MCF 10A (cell line): Measurements from ENCODE around the gene CYP21A2. TPM values are rescaled to one million over a fixed set of nuclear protein-coding genes. Genes with fewer than 3 reads are reported as not detected.

Experiments used
- BruUV-seq: library from RNA; stranded (reverse); fragments of 400-500 nt; replicated peaks from 2 replicates; lab custom pipeline; 2021; lab: Mats Ljungman, UMichigan
- CTCF ChIA-PET: fragments of 300-600 bp; sonication (Branson Sonifier 250); formaldehyde crosslinking; extraction: SDS; loops from one replicate; lab custom pipeline; 2021; ENCODE audit warnings: antibody characterized with exemption, inconsistent platforms; lab: Yijun Ruan, JAX
- POLR2A ChIA-PET: fragments of 300-600, 350-650 bp; sonication (Branson Sonifier 250); formaldehyde crosslinking; extraction: SDS; loops from one replicate; lab custom pipeline; 2020; ENCODE audit warnings: antibody characterized with exemption, inconsistent platforms; lab: Yijun Ruan, JAX
- DNase-seq: peaks from one replicate; pipeline ENCODE4 v3.0.0-alpha.2; 2018; ENCODE audit not compliant: unreplicated experiment
- H3K27ac Mint-ChIP-seq: one replicate; pipeline ENCODE4 v1.8.0; 2022; ENCODE audit warnings: mild to moderate bottlenecking, low read depth, mixed read lengths; ENCODE audit not compliant: unreplicated experiment
- H3K27me3 Mint-ChIP-seq: one replicate; pipeline ENCODE4 v1.8.0; 2022; ENCODE audit warnings: mixed read lengths; ENCODE audit not compliant: insufficient read depth, unreplicated experiment
- H3K36me3 Mint-ChIP-seq: one replicate; pipeline ENCODE4 v1.8.0; 2022; ENCODE audit warnings: mild to moderate bottlenecking, moderate library complexity, mixed read lengths; ENCODE audit not compliant: insufficient read depth, unreplicated experiment
- H3K4me1 Mint-ChIP-seq: one replicate; pipeline ENCODE4 v1.8.0; 2022; ENCODE audit warnings: mixed read lengths; ENCODE audit not compliant: insufficient read depth, unreplicated experiment
- H3K4me3 Mint-ChIP-seq: one replicate; pipeline ENCODE4 v1.8.0; 2022; ENCODE audit warnings: mild to moderate bottlenecking, moderate library complexity, mixed read lengths; ENCODE audit not compliant: unreplicated experiment
- H3K9me3 Mint-ChIP-seq: one replicate; pipeline ENCODE4 v1.8.0; 2022; ENCODE audit warnings: mixed read lengths; ENCODE audit not compliant: unreplicated experiment
- intact Hi-C: fragments of 100-400 bp; cut with micrococcal nuclease; formaldehyde crosslinking; loops from 2 replicates; pipeline ENCODE4 v1.14.1; 2022
- total RNA-seq: library from RNA; stranded (reverse); gene quantifications from 2 replicates; pipeline ENCODE4 v1.2.3, GENCODE V29; 2022
- TF ChIP-seq, protein P1 (sequence below): fragments of 200-600 bp; IDR thresholded peaks from one replicate; pipeline ENCODE4 v1.8.0; 2022; ENCODE audit warnings: antibody characterized with exemption, mild to moderate bottlenecking; ENCODE audit not compliant: unreplicated experiment

CYP21A2 gene
- total RNA-seq, 1 experiment from 2014 or later = 0.33 TPM

DNA sequence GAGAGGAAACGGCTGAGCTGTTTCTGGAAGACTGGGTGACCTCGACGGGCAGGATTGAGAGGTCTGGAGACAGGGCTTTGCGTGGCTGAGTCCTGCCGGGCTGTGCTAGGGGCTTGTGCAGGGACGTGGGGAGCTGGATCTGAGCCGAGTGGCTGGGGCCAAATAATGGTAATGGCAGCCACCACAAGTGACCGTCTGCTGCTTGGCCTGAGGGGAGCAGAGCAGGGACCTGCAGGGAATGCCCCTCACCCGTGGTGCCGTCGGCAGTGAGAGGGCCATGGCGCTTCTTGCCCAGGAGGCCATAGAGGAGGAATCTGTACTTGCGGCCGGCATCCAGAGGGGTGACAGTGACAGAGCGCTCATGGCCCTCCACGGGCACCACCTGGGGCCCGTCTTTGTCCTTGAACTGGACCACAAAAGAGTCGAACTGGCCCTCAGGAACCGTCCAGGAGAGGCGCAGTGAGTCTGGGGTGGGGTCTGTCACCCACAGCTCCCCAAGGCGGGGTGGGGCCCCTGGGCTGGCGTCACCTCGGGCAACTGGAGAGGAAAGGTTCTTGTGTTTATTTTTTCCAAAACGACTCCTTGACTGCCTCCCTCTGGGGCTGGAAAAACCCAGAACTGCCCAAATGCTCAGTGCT, 31.8 kb downstream of the CYP21A2 start:
- TF ChIP-seq, protein P1, sequence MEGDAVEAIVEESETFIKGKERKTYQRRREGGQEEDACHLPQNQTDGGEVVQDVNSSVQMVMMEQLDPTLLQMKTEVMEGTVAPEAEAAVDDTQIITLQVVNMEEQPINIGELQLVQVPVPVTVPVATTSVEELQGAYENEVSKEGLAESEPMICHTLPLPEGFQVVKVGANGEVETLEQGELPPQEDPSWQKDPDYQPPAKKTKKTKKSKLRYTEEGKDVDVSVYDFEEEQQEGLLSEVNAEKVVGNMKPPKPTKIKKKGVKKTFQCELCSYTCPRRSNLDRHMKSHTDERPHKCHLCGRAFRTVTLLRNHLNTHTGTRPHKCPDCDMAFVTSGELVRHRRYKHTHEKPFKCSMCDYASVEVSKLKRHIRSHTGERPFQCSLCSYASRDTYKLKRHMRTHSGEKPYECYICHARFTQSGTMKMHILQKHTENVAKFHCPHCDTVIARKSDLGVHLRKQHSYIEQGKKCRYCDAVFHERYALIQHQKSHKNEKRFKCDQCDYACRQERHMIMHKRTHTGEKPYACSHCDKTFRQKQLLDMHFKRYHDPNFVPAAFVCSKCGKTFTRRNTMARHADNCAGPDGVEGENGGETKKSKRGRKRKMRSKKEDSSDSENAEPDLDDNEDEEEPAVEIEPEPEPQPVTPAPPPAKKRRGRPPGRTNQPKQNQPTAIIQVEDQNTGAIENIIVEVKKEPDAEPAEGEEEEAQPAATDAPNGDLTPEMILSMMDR = no peak
- CTCF ChIA-PET = interaction anchor here (0.5 to 1.7 kb wide), 7 partner anchors 14 to 883 kb away, joined by 3 to 5 read pairs (median 3); no protein-coding TSS in a partner anchor
- Mint-ChIP-seq H3K9me3 (no peaks in the 10 kb centered on the region), H3K4me1 (no peaks in the 10 kb centered on the region), H3K27ac (no peak overlapping the region), H3K4me3 (no peak overlapping the region), H3K27me3 (peaks cover 7% of the 10 kb centered on the region), H3K36me3 (peaks cover 6% of the 10 kb centered on the region)
- POLR2A ChIA-PET = no interaction called here
- BruUV-seq = no TSS peak
- intact Hi-C loops = no loop called here
- no peak for DNase-seq

DNA sequence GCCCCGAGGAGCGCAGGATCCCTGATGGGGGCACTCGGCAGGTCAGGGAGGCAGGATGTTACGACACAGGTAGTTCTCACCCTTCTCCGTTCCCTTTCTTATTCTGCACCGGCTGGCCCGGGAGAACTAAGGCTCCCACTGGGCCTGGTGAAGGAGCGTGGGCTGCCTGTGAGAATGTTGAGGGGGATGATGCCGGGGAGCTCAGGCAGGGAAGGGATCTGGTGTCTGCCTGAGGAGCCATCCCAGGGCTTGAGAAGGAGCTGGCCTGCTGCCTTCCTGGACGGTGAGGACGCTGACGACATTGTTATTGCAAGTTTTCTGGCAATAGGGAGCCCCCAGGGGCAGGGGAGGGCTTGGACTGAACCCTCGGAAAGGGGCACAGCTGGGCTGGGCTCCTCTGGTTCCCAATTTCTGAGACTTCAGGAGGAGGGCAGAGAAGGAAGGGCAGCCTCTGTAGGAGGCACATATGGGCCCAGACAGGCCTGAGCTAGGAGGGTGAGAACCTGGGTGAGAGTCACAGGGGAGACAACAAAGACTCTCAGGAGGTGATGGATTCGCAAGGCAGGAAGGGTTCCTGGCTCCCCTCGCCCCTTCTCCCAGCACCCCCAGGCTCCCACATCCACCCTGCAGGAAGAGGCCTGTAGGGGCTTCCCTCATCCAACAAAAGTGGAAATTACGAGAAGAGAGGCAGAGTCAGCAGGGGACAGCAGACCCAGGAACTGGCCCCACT, 32.8 kb downstream of the CYP21A2 start:
- Mint-ChIP-seq H3K27me3 (peaks cover 7% of the 10 kb centered on the region), H3K4me1 (peaks cover under 1% of the 10 kb centered on the region), H3K9me3 (no peaks in the 10 kb centered on the region), H3K27ac (no peak overlapping the region), H3K4me3 (no peak overlapping the region), H3K36me3 (peaks cover 12% of the 10 kb centered on the region)
- POLR2A ChIA-PET = interaction anchor here (0.7 kb wide), 1 partner anchor 16 kb away, joined by 5 read pairs; no protein-coding TSS in a partner anchor
- TF ChIP-seq, protein P1 = no peak
- CTCF ChIA-PET = interaction anchor here (0.5 to 1.7 kb wide), 3 partner anchors 20 to 176 kb away, joined by 3 to 5 read pairs (median 5); no protein-coding TSS in a partner anchor
- BruUV-seq = no TSS peak
- no peak for DNase-seq
- intact Hi-C loops = no loop called here

DNA sequence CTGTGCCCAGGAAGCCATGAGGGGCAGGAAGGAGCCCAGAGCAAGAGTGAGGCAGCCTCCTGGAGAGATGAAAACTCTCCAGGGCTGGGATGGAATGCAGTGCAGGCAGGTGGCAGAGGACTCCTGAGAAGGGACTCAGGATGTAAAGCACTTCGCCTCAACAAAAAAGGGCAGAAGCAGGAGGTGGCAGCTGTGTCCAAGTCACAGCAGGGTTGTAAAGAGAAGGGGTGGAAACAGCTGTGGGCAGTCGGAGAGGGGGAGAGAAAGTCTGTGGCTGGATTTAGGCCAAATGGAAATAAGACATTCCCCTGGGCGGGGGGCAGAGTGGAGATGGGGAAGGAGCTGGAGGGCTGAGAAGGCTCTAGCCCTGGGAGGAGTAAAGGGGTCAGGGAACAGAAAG, 34.9 kb downstream of the CYP21A2 start:
- intact Hi-C loops = no loop called here
- Mint-ChIP-seq H3K27me3 (peaks cover 7% of the 10 kb centered on the region), H3K36me3 (peaks cover 12% of the 10 kb centered on the region), H3K27ac (peak overlapping the region; percentile 71), H3K4me1 (peaks cover 7% of the 10 kb centered on the region), H3K4me3 (no peak overlapping the region), H3K9me3 (no peaks in the 10 kb centered on the region)
- ChIA-PET CTCF (interaction anchor here (0.6 to 1.2 kb wide), 4 partner anchors 23 to 1117 kb away, joined by 3 to 5 read pairs (median 4); no protein-coding TSS in a partner anchor), POLR2A (interaction anchor here (1.8 kb wide), 1 partner anchor 10 kb away, joined by 4 read pairs; no protein-coding TSS in a partner anchor)
- no TSS peak for BruUV-seq
- TF ChIP-seq, protein P1 = no peak
- DNase-seq = no peak

DNA sequence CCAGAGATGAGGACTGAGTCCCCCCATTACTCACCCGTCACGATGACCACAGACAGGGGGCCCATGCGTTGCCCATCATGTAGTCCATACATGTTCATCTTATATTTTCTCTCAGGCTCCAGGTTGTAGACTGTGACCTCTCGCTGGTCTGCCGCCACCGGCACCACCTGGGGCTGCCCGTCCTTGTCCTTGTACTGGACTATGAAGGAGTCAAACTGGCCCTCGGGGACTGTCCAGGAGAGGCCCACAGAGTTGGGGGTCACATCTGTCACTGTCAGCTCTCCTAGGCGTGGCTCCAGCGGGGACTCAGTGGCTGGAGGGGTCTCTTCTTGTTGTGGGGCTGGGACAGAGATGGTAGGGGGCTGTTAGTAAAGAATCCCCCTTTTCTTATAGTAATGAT, 35.4 kb downstream of the CYP21A2 start:
- Mint-ChIP-seq H3K4me3 (no peak overlapping the region), H3K27me3 (peaks cover 7% of the 10 kb centered on the region), H3K4me1 (peaks cover 7% of the 10 kb centered on the region), H3K9me3 (no peaks in the 10 kb centered on the region), H3K27ac (no peak overlapping the region), H3K36me3 (peaks cover 12% of the 10 kb centered on the region)
- BruUV-seq = no TSS peak
- TF ChIP-seq, protein P1 = no peak
- POLR2A ChIA-PET = no interaction called here
- CTCF ChIA-PET = interaction anchor here (0.6 to 1.2 kb wide), 3 partner anchors 45 to 1117 kb away, joined by 3 to 5 read pairs (median 4); no protein-coding TSS in a partner anchor
- intact Hi-C loops = no loop called here
- DNase-seq = no peak
